ENCODE data around the gene SDK2.

- TF ChIP-seq GATA3 (IDR thresholded peaks at IDR 0.05; ENCODE audit: low read depth, low read length) (no peak), GATA2 (IDR thresholded peaks at IDR 0.05; ENCODE audit: low read depth, low read length) (no peak)
Observed at GRCh38 chr17:73555199-73555960, 88.9 kb downstream of the SDK2 start.

Measured in SH-SY5Y (cell line).